ENCODE data around the gene CCL1.

GRCh38 chr17:34337701-34338100 lies 25.3 kb downstream of the CCL1 start:
- TF ChIP-seq CTCF (IDR thresholded peaks at IDR 0.05), result no peak
- no peak for TF ChIP-seq ZFX (IDR thresholded peaks at IDR 0.05; ENCODE audit: borderline replicate concordance)

Measured in 22Rv1 (cell line).